K562 (cell line): ENCODE data around the gene LCLAT1. TPM values are rescaled to one million over a fixed set of nuclear protein-coding genes. Genes with fewer than 3 reads are reported as not detected.

ENCODE experiments used
- ARID4B ChIP-seq: sonication (generic); formaldehyde crosslinking; IDR thresholded peaks from 2 replicates; pipeline ENCODE4 v1.8.0; 2022; ENCODE audit warnings: mild to moderate bottlenecking, missing genetic modification reagents
- CREM ChIP-seq: IDR thresholded peaks from 2 replicates; pipeline ENCODE4 v1.6.1; 2014; ENCODE audit warnings: antibody characterized with exemption, low read depth
- JUND ChIP-seq, 2 experiments: IDR thresholded peaks; 2 replicates in 1 of 2; 3 replicates in 1 of 2; pipeline ENCODE4 v1.6.1; 2011; ENCODE audit warnings: borderline replicate concordance in 2 of 2, low read depth in 2 of 2, low read length in 2 of 2, improper control_type of control experiment in 1 of 2, missing biosample characterization in 1 of 2, missing genetic modification characterization in 1 of 2, missing genetic modification reagents in 1 of 2
- NELFE ChIP-seq: IDR thresholded peaks from 2 replicates; pipeline ENCODE4 v1.6.1; 2011; ENCODE audit warnings: mild to moderate bottlenecking; ENCODE audit not compliant: insufficient read depth, insufficient read length
- PHF8 ChIP-seq: fragments of 200-600 bp; sonication (generic); IDR thresholded peaks from 2 replicates; pipeline ENCODE4 v1.6.1; 2012; ENCODE audit warnings: mixed run types, mild to moderate bottlenecking, inconsistent platforms, low read length, moderate library complexity, borderline replicate concordance
- RAD21 ChIP-seq, 2 experiments: fragments of 250-450 bp in 1 of 2; fragments of 450-650 bp in 1 of 2; sonication (Bioruptor Pico) in 1 of 2; formaldehyde crosslinking in 1 of 2; IDR thresholded peaks in 1 of 2; conservative IDR thresholded peaks in 1 of 2; 2 replicates each; pipeline versions ENCODE4 v1.4.0 to v1.8.0; 2020 to 2022; ENCODE audit warnings: mild to moderate bottlenecking in 2 of 2, moderate library complexity in 1 of 2
- WHSC1 ChIP-seq: IDR thresholded peaks from one replicate; pipeline ENCODE4 v1.6.1; 2012; ENCODE audit warnings: low read length, control low read depth, inconsistent platforms
- polyA plus RNA-seq, 8 experiments: library from polyadenylated mRNA; depleted of rRNA in 4 of 8; stranded (reverse) in 5 of 8; unstranded in 3 of 8; fragments of >200 nt; fragmentation: Nextera tagmentation in 2 of 8; fragmentation: Illumina TruSeq in 1 of 8; extraction: Ambion mirVana in 2 of 8; extraction: Trizol in 1 of 8; gene quantifications; 2 replicates each; pipeline versions ENCODE4 v1.2.1 to v1.2.3, GENCODE V29; 2011 to 2014; ENCODE audit warnings: inconsistent platforms in 1 of 8, missing spikeins in 1 of 8
- total RNA-seq, 7 experiments: library from RNA; depleted of rRNA in 6 of 7; stranded (reverse); fragments of >200 nt in 6 of 7; fragmentation: Illumina TruSeq in 2 of 7; extraction: Trizol in 2 of 7; gene quantifications; 2 replicates each; pipeline versions ENCODE4 v1.2.1 to v1.2.3, GENCODE V29; 2011 to 2021; ENCODE audit warnings: low replicate concordance in 1 of 7

The LCLAT1 gene
- total and polyA plus RNA-seq, 9 of the 15 experiments (the other 6 are each of a cell fraction or from before 2014, with no cell fraction given), result 8.9 to 63.3 (median 25.4) TPM

DNA sequence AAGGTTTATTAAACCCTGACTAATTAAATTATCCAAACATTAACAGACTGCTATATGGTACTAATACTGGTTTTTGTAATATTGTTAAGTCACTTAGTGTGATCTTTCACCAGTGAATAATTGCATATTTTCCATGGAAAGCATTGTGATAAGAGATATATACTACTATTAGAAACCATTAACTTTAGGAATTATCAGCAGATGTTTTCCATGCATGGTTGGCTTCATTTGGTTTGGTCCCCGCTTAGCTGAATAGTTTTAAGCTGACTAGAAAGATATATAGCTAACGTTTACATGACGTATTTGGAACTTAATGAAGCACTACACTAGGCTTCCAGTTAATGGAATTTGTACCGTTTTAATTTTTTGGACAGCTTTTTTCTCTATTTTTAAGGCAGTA is 37.9 kb downstream of the LCLAT1 start (continued):
- no peak for TF ChIP-seq ARID4B (CRISPR knock-in tag)
- TF ChIP-seq NELFE, result no peak
- no peak for TF ChIP-seq CREM
- no peak for TF ChIP-seq PHF8
- TF ChIP-seq RAD21 (CRISPR knock-in tag; conservative IDR thresholded peaks at IDR 0.05 in 1 of 2, IDR thresholded peaks at IDR 0.05 in 1 of 2), result no peak
- TF ChIP-seq JUND (IDR thresholded peaks at IDR 0.05; ENCODE audit: borderline replicate concordance, low read depth, low read length), result no peak
- no peak for TF ChIP-seq JUND (tag; IDR thresholded peaks at IDR 0.05; ENCODE audit: borderline replicate concordance, low read depth, low read length)
- TF ChIP-seq WHSC1, result no peak
